COR-L47 (cell line): Measurements from ENCODE around the gene DUSP21.
"Not testable (repeated sequence)": the region's sequence is repeated elsewhere in the genome, so short reads cannot be mapped to it uniquely, and the experiment has no call there.

Experiments used
- DNase-seq: peaks from one replicate; lab custom pipeline; 2025; lab: John Stamatoyannopoulos, UW

The DUSP21 gene

GRCh38 chrX:44876086-44876485 lies 32.3 kb downstream of the DUSP21 start:
- no peak for DNase-seq

GRCh38 chrX:44876767-44877166 lies 32.9 kb downstream of the DUSP21 start:
- DNase-seq = no peak

GRCh38 chrX:44878780-44879179 lies 35.0 kb downstream of the DUSP21 start:
- DNase-seq = no peak

- DNase-seq = no peak
These were observed 37.7 kb downstream of the DUSP21 start for GRCh38 chrX:44881549-44881948.

- DNase-seq = no peak
These were observed 38.8 kb downstream of the DUSP21 start for GRCh38 chrX:44882635-44883034.

- no peak for DNase-seq
These were observed 41.1 kb downstream of the DUSP21 start for GRCh38 chrX:44884944-44885343.

GRCh38 chrX:44889824-44890223 lies 46.0 kb downstream of the DUSP21 start:
- no peak for DNase-seq

- no peak for DNase-seq
These were observed 46.4 kb downstream of the DUSP21 start for GRCh38 chrX:44890247-44890646.

GRCh38 chrX:44890687-44891086 lies 46.9 kb downstream of the DUSP21 start:
- DNase-seq = not testable (repeated sequence)

GRCh38 chrX:44891642-44892041 lies 47.8 kb downstream of the DUSP21 start:
- DNase-seq = no peak
